Hepatocyte (in vitro differentiated cells): ENCODE measurements around the gene TMEM141. TPM values are rescaled to one million over a fixed set of nuclear protein-coding genes. Genes with fewer than 3 reads are reported as not detected.

Experiments used
- DNase-seq: peaks from one replicate; pipeline ENCODE4 v3.0.0-alpha.2; 2016; ENCODE audit warnings: low spot score
- H2AFZ ChIP-seq: fragments of 200-600 bp; sonication (generic); 2 replicates; pipeline ENCODE4 v1.6.0; 2016; ENCODE audit warnings: antibody characterized with exemption, mild to moderate bottlenecking
- H3K27ac ChIP-seq: fragments of 200-600 bp; sonication (generic); 2 replicates; pipeline ENCODE4 v1.5.1; 2016; ENCODE audit warnings: mild to moderate bottlenecking
- H3K27me3 ChIP-seq: fragments of 200-600 bp; sonication (generic); 2 replicates; pipeline ENCODE4 v1.6.1; 2016
- H3K36me3 ChIP-seq: fragments of 200-600 bp; sonication (generic); replicated peaks from 2 replicates; pipeline ENCODE4 v1.5.1; 2016; ENCODE audit warnings: low read depth; ENCODE audit not compliant: insufficient read depth
- H3K4me1 ChIP-seq: fragments of 200-600 bp; sonication (generic); 2 replicates; pipeline ENCODE4 v1.5.1; 2016; ENCODE audit warnings: mild to moderate bottlenecking, moderate library complexity; ENCODE audit not compliant: insufficient read depth
- H3K4me2 ChIP-seq: fragments of 200-600 bp; sonication (generic); 2 replicates; pipeline ENCODE4 v1.6.0; 2016
- H3K4me3 ChIP-seq: fragments of 200-600 bp; sonication (generic); 2 replicates; pipeline ENCODE4 v1.5.1; 2016; ENCODE audit warnings: mild to moderate bottlenecking
- H3K79me2 ChIP-seq: fragments of 200-600 bp; sonication (generic); 2 replicates; pipeline ENCODE4 v1.6.0; 2017; ENCODE audit warnings: mild to moderate bottlenecking
- H3K9me2 ChIP-seq: fragments of 200-600 bp; sonication (generic); replicated peaks from 2 replicates; pipeline ENCODE4 v1.6.0; 2017; ENCODE audit warnings: mild to moderate bottlenecking; ENCODE audit not compliant: insufficient read depth
- H3K9me3 ChIP-seq: fragments of 200-600 bp; sonication (generic); 2 replicates; pipeline ENCODE4 v1.5.1; 2016; ENCODE audit warnings: low read depth, mild to moderate bottlenecking
- H4K20me1 ChIP-seq: fragments of 200-600 bp; sonication (generic); 2 replicates; pipeline ENCODE4 v1.6.0; 2016; ENCODE audit warnings: mild to moderate bottlenecking; ENCODE audit not compliant: insufficient read depth, poor library complexity, severe bottlenecking
- EZH2 ChIP-seq: fragments of 200-600 bp; sonication (generic); IDR thresholded peaks from 2 replicates; pipeline ENCODE4 v1.6.1; 2016; ENCODE audit warnings: antibody characterized with exemption, mild to moderate bottlenecking, borderline replicate concordance
- EZH2phosphoT487 ChIP-seq: fragments of 200-600 bp; sonication (generic); IDR thresholded peaks from one replicate; pipeline ENCODE4 v1.6.1; 2018; ENCODE audit warnings: antibody characterized with exemption, mild to moderate bottlenecking, low read depth, moderate library complexity; ENCODE audit not compliant: unreplicated experiment, severe bottlenecking
- WGBS: methylation state at CpG from one replicate; pipeline ENCODE4 v1.1.6; 2016; ENCODE audit warnings: low lambda C conversion rate; ENCODE audit errors: missing lambda C conversion rate; 5-methylcytosine and 5-hydroxymethylcytosine counted together
- polyA plus RNA-seq: library from polyadenylated mRNA; unstranded; fragments of >200 nt; fragmentation: Nextera tagmentation; extraction: Ambion mirVana; gene quantifications from 2 replicates; pipeline ENCODE4 v1.2.1, GENCODE V29; 2016
- total RNA-seq: library from RNA; depleted of rRNA; stranded (reverse); fragments of >200 nt; gene quantifications from 2 replicates; pipeline ENCODE4 v1.2.3, GENCODE V29; 2014
- TF ChIP-seq, protein P1 (sequence below): fragments of 200-600 bp; sonication (generic); IDR thresholded peaks from 2 replicates; pipeline ENCODE4 v1.5.1; 2016; ENCODE audit warnings: antibody characterized with exemption, mild to moderate bottlenecking; ENCODE audit not compliant: poor library complexity

Gene TMEM141
- total and polyA plus RNA-seq, 2 experiments from 2014 or later, result 230 to 385 TPM

DNA sequence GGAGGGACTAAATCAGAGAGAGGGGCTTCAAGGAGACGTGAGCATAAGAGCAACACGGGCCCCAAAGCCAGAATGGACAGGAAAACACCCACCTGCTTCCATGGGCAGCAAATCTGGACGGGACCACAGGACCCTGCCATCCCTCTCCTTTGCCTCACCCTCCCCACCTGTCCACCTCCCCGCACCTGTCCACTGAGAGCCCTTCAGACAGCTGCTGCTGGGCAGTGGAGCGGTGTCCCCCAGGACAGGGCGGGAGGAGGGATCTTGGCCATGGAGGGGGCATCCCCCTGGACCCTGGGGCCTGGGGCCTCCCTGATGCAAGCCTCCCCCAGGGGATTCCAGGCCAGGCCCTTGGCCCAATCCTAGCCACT is 7.5 kb downstream of the TMEM141 start:
- DNase-seq, result no peak
- TF ChIP-seq EZH2, result no peak
- no peak for TF ChIP-seq EZH2phosphoT487
- TF ChIP-seq, protein P1, sequence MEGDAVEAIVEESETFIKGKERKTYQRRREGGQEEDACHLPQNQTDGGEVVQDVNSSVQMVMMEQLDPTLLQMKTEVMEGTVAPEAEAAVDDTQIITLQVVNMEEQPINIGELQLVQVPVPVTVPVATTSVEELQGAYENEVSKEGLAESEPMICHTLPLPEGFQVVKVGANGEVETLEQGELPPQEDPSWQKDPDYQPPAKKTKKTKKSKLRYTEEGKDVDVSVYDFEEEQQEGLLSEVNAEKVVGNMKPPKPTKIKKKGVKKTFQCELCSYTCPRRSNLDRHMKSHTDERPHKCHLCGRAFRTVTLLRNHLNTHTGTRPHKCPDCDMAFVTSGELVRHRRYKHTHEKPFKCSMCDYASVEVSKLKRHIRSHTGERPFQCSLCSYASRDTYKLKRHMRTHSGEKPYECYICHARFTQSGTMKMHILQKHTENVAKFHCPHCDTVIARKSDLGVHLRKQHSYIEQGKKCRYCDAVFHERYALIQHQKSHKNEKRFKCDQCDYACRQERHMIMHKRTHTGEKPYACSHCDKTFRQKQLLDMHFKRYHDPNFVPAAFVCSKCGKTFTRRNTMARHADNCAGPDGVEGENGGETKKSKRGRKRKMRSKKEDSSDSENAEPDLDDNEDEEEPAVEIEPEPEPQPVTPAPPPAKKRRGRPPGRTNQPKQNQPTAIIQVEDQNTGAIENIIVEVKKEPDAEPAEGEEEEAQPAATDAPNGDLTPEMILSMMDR, result no peak
- WGBS, result 83% methylated on average over 6 of the region's 6 CpGs
- Histone ChIP-seq H3K9me2 (no peaks in the 10 kb centered on the region), H3K4me1 (peaks cover 54% of the 10 kb centered on the region), H3K27me3 (no peaks in the 10 kb centered on the region), H4K20me1 (no peaks in the 10 kb centered on the region), H3K79me2 (peaks cover 28% of the 10 kb centered on the region), H3K27ac (peak overlapping the region; percentile 97), H2AFZ (no peak overlapping the region), H3K9me3 (no peaks in the 10 kb centered on the region), H3K4me2 (peak overlapping the region; percentile 87), H3K4me3 (no peak overlapping the region), H3K36me3 (no peaks in the 10 kb centered on the region)

DNA sequence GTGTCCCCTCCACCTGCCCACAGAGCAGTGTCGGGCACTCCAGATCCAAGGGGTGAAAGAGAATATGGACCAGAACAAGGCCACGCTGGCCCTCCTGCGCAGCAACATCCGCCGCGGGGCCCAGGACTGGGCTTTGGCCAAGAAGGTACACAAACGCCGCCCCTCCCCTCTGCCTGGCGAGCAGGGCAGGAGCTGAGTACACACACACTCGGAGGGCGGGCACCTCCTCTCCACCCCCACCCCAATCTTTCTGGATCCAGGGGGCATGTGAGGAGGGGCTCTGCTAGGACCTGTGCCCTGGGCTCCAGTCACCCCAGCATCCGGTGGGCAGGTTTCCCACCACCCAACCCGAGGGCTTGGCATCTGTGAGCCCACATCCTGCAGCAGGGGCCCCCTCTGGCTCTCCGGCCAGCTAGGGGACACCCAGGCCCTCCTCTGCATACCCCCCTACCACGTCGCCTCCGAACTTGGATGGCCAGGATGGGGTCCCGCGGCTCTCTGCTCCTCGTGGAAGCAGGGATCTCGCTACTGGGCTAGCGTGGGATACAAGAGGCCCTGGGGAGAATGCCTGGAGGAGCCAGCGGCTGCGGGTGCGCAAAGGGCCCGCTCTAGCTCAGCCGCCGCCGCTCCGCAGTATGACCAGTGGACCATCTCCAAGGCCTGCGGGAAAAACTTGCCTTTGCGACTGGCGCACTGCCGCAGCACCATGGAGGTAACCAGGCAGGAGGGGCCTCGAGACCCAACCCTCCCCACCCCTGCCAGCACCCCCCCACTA is 8.1 kb downstream of the TMEM141 start:
- H3K4me3 ChIP-seq, result peak overlapping the region; percentile 29
- WGBS, result 35% methylated on average over 31 of the region's 35 CpGs
- TF ChIP-seq, protein P1, result no peak
- TF ChIP-seq EZH2 (no peak), EZH2phosphoT487 (no peak)
- no peak overlapping the region for H2AFZ ChIP-seq
- peaks cover 25% of the 10 kb centered on the region for H3K79me2 ChIP-seq
- H3K27ac ChIP-seq, result peak overlapping the region; percentile 97
- no peaks in the 10 kb centered on the region for H3K27me3 ChIP-seq
- H3K4me1 ChIP-seq, result peaks cover 49% of the 10 kb centered on the region
- peak; percentile 79 for DNase-seq
- no peaks in the 10 kb centered on the region for H3K9me3 ChIP-seq
- peak overlapping the region; percentile 87 for H3K4me2 ChIP-seq
- no peaks in the 10 kb centered on the region for H4K20me1 ChIP-seq
- H3K36me3 ChIP-seq, result no peaks in the 10 kb centered on the region
- H3K9me2 ChIP-seq, result no peaks in the 10 kb centered on the region

DNA sequence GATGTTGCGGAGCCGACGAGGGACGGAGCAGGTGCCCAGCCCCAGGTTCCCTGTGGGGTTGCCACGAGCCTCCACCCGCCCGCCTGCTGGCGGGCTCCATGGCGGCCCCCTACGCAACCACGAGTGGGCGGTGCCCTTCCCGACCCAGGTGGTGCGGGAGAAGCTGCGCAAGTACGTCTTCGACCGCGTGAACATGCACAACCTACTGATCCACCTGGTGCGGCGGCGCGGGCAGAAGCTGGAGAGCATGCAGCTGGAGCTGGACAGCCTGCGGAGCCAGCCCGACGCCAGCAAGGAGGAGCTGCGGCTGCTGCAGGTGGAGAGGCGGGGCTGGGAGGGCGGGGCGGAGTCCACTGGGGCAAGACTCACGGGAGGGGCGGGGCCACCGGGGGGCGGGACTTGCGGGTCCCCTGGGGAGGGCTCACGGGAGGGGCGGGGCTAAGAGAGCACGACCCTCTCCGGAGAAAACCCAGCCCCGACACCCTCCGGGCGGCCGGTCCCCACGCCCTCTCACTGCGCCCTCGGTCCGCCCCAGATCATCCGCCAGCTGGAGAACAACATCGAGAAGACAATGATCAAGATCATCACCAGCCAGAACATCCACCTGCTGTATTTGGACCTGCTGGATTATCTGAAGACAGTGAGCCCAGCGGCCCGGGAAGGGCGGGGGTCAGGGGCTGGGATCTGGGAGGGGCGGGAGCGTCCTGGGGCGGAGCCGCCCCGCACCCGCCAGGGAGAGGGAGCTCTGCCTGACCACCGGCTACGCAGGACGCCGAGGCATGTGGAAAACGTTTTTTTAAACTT is 8.9 kb downstream of the TMEM141 start:
- Histone ChIP-seq H3K4me2 (peak overlapping the region; percentile 87), H2AFZ (no peak overlapping the region), H3K36me3 (no peaks in the 10 kb centered on the region), H3K9me2 (no peaks in the 10 kb centered on the region), H3K4me1 (peaks cover 46% of the 10 kb centered on the region), H3K27me3 (no peaks in the 10 kb centered on the region), H3K27ac (peak overlapping the region; percentile 97), H3K79me2 (peaks cover 19% of the 10 kb centered on the region), H3K9me3 (no peaks in the 10 kb centered on the region), H4K20me1 (no peaks in the 10 kb centered on the region), H3K4me3 (peak overlapping the region; percentile 45)
- DNase-seq, result peak; percentile 97
- under 1% methylated on average over 45 of the region's 63 CpGs for WGBS
- no peak for TF ChIP-seq EZH2
- TF ChIP-seq, protein P1, result no peak
- no peak for TF ChIP-seq EZH2phosphoT487
